HTERT RPE-1 (cell line): ENCODE results near the gene PLA2G2D.

Source experiments
- in situ Hi-C: fragments of 300-500 bp; cut with MboI; formaldehyde crosslinking; loops from 4 replicates; pipeline ENCODE4 v1.14.3; 2020; ENCODE audit warnings: low sequenced_read_pairs

The PLA2G2D gene

GRCh38 chr1:20117236-20117635, 2.1 kb downstream of the PLA2G2D start:
- in situ Hi-C loops = no loop called here

DNA sequence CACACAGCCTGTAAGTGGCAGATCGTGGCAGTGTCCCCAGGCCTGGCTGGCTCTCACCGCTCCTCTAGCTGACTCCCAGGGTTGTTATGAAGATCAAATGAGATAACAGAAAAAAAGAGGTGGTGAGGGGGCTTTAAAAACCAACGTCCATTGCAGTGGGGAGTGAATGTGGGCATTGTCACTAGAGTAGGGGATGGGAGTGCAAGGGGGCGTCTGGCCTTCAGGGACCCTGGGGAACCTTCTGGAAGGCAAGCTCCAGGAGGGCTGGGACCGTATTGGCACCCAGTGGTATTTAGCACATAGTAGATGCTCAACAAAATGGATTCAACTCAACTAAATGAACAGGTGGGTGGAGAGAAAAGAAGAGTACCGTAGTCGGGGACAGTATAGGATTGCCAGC, 3.4 kb downstream of the PLA2G2D start:
- in situ Hi-C loops = no loop called here

GRCh38 chr1:20115479-20115878, 3.9 kb downstream of the PLA2G2D start:
- in situ Hi-C loops = no loop called here

GRCh38 chr1:20114021-20114648, 5.2 kb downstream of the PLA2G2D start:
- in situ Hi-C loops = no loop called here

GRCh38 chr1:20112279-20113000, 6.9 kb downstream of the PLA2G2D start:
- in situ Hi-C loops = no loop called here

DNA sequence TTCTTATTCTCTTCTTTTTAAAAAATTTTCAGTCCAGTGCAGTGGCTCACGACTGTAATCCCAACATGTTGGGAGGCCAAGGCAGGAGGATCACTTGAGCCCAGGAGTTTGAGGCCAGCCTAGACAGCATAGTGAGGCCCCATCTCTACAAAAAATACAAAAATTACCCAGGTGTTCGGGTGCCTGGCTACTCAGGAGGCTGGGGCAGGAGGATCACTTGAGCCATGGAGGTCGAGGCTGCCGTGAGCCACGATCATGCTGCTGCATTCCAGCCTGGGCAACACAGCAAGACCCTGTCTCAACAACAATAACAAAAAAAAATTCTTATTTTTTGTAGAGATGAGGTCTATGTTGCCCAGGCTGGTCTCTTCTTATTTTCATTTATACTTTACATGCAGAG, 7.9 kb downstream of the PLA2G2D start:
- in situ Hi-C loops = no loop called here

GRCh38 chr1:20110679-20111078, 8.7 kb downstream of the PLA2G2D start:
- in situ Hi-C loops = no loop called here

DNA sequence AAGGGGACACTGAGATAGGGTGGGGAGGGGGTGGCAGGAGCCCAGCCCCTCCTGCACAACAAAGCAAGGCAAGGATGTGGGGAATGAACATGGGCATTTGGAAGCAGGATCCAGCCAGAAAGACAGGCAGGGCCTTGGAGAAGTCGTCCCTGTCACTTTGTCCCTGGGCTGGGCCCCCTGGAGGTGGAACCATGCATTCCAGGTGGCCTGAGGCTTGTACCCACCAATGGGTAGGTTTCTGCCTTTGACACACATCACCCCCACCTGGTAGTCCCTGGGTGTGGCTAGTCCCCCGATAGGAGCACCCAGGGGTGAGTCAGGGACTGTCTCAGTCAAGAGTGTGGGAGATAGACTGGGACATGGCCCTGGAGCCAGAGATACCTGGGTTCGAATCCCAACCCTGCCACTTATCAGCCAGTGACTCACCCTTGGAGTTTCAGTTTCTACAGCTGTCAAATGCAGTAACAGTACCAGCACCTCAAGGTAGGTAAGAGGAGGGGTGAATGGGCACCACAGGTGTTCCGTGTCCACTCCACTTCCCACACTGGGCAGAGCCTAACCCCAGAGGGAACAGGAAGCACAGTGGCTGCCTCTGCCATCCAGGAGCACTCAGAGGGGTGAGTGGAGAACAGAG, 10.0 kb downstream of the PLA2G2D start:
- in situ Hi-C loops = no loop called here

DNA sequence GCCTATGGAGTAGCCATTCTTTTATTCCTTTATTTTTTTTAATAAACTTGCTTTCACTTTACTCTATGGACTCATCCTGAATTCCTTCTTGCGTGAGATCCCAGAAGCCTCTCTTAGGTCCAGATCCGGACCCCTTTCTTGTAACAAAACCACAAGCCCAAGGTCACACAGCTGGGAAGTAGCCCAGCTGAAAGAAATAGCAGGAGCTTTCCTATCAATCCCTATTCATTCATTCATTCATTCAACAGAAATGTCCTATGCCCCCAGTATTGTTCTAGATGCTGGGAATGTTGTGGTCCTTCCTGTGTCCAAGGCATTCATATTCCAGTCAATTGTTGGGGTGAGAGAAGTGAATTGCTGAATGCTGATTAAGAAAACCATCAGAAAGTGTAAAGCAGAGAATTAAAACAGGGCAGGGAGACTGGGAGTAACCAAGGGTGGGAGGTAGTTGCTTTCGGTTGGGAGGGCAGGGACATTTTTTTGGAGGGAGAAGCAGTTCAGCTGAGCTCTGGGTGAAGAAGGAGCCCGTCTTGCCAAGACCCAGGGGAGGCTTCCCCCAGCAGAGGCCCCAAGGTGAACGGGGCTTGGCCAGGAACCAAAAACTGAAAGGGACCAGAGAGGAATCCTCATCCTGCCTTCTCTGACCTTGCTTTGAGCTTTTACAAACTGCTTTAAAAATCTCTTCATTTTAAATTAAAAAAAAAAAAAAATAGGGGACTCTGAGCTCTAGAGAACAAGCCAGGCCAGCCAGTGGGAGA, 10.8 kb downstream of the PLA2G2D start:
- in situ Hi-C loops = no loop called here

DNA sequence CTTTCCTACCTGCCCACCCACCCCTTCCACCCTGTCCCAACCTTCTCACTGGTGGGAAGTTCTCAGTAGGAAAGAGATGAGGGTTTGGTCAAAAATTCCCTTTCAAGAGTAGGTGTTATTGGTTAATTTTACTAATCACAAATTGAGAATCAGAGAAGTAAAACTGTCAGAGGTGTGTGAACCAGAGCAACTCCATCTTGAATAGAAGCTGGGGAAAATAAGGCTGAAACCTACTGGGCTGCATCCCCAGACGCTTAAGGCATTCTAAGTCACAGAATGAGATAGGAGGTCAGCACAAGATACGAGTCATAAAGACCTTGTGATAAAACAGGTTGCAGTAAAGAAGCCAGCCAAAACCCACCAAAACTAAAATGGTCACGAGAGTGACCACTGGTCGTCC, 11.5 kb downstream of the PLA2G2D start:
- in situ Hi-C loops = no loop called here

DNA sequence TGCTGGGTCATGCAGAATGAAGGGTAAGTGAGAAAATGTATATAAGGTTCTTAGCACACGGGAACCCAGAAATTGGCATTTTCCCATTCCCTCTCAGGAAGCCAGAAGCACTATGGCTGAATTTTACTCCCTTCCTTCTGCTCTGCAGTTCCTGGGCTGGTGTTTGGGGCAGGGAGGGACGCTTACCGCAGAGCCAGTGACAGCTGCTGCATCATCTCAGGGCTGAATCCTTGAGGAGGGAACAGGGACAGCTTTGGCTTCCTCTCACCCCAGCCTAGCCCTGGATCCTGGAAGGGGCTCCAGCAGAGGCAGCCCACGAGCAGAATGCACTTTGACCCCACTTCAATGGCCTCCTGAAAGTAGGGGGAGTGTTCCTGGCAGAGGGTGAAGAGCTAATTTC, 12.0 kb downstream of the PLA2G2D start:
- in situ Hi-C loops = no loop called here

GRCh38 chr1:20105856-20106255, 13.5 kb downstream of the PLA2G2D start:
- in situ Hi-C loops = no loop called here

GRCh38 chr1:20102875-20103274, 16.5 kb downstream of the PLA2G2D start:
- in situ Hi-C loops = no loop called here

DNA sequence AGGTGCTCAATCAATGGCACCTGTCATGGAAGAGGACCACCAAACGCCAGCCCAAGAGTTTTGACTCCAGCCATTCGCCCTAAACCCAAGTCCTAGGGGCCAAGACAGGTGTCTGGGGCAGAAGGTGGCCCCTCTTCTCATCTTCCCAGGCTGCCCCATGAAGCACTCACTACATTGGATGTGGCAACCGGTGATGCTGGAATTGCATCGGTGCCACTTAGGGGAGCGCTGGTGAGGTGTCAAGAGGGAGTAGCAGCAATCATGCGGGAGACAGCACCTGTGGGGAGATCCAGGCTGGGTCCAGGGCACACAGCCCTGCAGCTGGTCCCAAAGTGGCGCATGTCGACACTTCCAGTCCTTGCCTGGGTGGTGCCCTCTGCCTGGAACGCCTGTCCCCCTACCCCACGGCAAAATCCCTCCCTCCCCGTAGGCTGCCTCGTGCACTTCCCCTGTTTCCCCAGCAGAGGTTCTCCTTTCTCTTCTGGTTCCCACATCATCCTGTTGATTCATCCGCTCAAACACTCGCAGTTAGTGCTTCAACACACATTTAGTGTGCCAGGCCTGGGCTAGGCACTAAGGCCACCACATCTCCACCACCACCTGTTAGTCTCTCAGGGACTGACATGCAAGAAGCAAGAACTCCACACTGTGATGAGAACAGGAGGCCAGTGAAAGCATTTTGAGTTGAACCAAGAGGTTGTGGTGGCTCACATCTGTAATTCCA, 18.5 kb downstream of the PLA2G2D start:
- in situ Hi-C loops = no loop called here

DNA sequence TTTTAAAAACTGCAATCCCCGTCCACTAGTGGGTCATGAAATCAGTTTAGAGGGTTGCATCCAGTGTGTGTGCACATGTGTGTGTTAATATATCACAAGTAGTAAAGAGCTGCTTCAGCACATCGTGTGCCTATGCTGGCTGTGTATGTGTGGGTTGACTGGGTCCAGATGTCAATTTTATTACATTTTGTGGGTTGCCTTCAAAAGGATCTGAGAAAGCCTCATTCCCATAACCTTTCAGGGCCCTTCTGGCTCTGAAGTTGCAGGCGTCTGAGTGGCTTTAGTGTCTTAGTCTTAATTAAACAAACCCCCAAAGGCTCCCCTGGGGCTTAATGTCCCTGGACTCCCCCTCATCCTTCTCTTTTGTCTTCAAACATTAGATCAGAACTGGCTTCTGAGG, 19.8 kb downstream of the PLA2G2D start:
- in situ Hi-C loops = no loop called here

- in situ Hi-C loops = no loop called here
These were observed 22.4 kb downstream of the PLA2G2D start for GRCh38 chr1:20096840-20097447.

DNA sequence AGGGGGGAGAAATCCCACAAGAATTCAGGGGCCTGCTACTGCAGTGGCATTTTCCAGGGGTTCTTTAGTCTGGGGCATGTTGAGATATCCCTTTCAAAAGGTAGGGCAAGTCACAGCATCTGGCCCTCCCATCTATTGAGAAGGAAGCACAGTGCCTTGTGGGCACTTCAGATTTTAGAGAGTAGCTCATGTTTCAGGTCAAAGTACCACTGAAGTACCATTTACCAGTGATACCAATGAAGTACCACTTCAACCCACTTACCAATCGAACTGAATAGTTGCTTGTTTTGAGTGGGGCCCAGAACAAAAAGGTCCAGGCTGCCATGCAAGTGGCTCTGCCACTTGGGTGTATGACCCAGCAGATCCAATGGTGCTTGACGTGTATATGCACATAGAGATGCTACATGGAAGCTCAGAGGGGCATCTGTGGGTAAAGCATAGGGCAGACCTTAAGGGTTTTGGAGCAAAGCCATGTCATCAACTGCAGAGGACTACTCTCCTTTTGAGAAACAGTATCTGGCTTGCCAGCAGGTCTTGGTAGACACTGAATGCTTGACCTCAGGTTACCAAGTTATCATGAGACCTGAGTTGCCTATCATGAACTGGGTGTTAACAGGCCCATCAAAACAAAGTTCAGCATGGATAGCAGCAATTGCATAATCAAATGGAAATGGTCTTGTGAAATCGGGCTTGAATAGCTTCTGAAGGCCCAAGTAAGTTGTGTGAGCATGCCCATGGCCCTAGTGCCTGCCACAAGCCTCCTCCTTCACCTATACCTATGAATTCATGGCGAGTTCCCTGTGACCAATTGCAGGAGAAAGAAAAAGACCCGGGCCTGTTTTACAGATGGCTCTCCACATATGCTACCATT, 23.5 kb downstream of the PLA2G2D start:
- in situ Hi-C loops = no loop called here

- in situ Hi-C loops = no loop called here
These were observed 25.4 kb downstream of the PLA2G2D start for GRCh38 chr1:20093940-20094391.

DNA sequence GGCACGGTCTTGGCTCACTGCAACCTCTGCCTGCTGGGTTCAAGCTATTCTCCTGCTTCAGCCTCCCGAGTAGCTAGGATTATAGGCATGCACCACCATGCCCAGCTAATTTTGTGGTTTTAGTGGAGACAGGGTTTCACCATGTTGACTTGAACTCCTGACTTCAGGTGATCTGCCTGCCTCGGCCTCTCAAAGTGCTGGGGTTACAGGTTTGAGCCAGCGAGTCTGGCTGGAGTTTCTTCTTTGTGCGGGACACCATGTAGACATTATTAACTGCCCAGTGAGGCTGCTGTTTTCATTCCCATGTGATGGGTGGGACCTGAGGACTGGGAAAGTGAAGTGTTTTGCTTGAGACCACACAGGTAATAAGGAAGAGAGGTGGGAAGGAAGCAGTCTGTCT, 26.0 kb downstream of the PLA2G2D start:
- in situ Hi-C loops = no loop called here
